HL-60/S4 treated with retinoic acid at 250 ng/mL for 4 days and 3 days (cell line): ENCODE results near the gene IRF9.

Source experiments
- in situ Hi-C: fragments of 300-500 bp; cut with MboI; formaldehyde crosslinking; loops from 2 replicates; pipeline ENCODE4 v1.7.0; 2022; ENCODE audit warnings: low sequenced_read_pairs

IRF9 gene

GRCh38 chr14:24131549-24131966, 29.5 kb upstream of the IRF9 start:
- in situ Hi-C loops: no loop called here

- in situ Hi-C loops: no loop called here
Measured at GRCh38 chr14:24132061-24132685, 28.9 kb upstream of the IRF9 start.

GRCh38 chr14:24132976-24133375, 28.1 kb upstream of the IRF9 start:
- in situ Hi-C loops: no loop called here

- in situ Hi-C loops: no loop called here
Measured at GRCh38 chr14:24133735-24134134, 27.3 kb upstream of the IRF9 start.

- in situ Hi-C loops: no loop called here
Measured at GRCh38 chr14:24135584-24135833, 25.6 kb upstream of the IRF9 start.

GRCh38 chr14:24135834-24136683, 25.0 kb upstream of the IRF9 start, which contains the start of gene PSME1:
PSME1 (plus strand) TSS chr14:24136194; CDS start chr14:24136263, 69 bp downstream.
- in situ Hi-C loops: no loop called here

GRCh38 chr14:24136684-24137528, 24.2 kb upstream of the IRF9 start:
- in situ Hi-C loops: no loop called here

GRCh38 chr14:24137529-24138395, 23.3 kb upstream of the IRF9 start:
- in situ Hi-C loops: no loop called here

GRCh38 chr14:24138396-24139271, 22.4 kb upstream of the IRF9 start:
- in situ Hi-C loops: no loop called here

- in situ Hi-C loops: no loop called here
Measured at GRCh38 chr14:24139272-24139934, 21.7 kb upstream of the IRF9 start.

- in situ Hi-C loops: no loop called here
Measured at GRCh38 chr14:24141097-24141880, 19.8 kb upstream of the IRF9 start, which contains the start of gene EMC9. EMC9 (minus strand) TSS chr14:24141591; CDS start chr14:24141304, 287 bp downstream.

GRCh38 chr14:24143511-24143910, 17.6 kb upstream of the IRF9 start:
- in situ Hi-C loops: no loop called here

- in situ Hi-C loops: no loop called here
Measured at GRCh38 chr14:24144451-24144850, 16.6 kb upstream of the IRF9 start.

GRCh38 chr14:24145219-24145618, 15.8 kb upstream of the IRF9 start:
- in situ Hi-C loops: no loop called here

GRCh38 chr14:24145690-24146452, 15.2 kb upstream of the IRF9 start:
- in situ Hi-C loops: no loop called here

- in situ Hi-C loops: no loop called here
Measured at GRCh38 chr14:24146453-24146977, 14.6 kb upstream of the IRF9 start, which contains the start of gene PSME2. PSME2 (minus strand) TSS chr14:24146610; CDS start chr14:24146581, 29 bp downstream.
